ENCODE data around the gene UBTF.

DNA sequence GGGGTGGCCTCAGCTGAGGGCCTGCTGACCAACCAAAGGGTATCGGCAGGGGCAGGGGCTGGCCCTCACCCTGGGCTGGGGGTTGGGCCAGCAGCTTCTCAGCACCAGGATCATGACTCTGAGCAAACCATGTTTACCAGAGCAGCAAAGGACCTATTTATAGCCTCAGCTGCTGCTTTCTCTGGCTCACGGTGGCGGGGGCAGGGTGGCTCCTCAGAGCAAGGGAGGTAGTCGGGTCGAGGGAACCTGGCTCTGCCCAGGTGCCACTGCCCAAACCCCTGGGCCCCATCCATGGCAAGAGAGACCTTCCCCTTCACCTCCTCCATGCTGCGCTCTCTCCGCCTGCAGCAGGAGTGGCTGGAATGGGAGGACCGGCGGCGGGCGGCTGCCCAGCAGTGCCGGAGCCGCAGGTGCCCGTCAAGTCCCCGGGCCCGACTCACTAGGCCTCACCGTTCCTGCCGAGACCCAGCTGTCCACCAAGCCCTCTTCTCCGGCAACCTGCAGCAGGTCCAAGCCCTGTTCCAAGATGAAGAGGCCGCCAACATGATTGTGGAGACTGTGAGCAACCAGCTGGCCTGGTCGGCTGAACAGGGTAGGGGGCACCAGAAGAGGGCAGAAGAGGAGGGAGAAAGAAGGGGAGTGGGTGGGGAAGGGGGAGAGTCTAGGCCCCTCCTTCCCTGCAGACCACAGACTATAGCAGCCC, 48.8 kb downstream of the UBTF start, which contains the start of gene ASB16:
- TF ChIP-seq EZH2phosphoT487 (IDR thresholded peaks at IDR 0.05): no peak
- TF ChIP-seq, protein P1, sequence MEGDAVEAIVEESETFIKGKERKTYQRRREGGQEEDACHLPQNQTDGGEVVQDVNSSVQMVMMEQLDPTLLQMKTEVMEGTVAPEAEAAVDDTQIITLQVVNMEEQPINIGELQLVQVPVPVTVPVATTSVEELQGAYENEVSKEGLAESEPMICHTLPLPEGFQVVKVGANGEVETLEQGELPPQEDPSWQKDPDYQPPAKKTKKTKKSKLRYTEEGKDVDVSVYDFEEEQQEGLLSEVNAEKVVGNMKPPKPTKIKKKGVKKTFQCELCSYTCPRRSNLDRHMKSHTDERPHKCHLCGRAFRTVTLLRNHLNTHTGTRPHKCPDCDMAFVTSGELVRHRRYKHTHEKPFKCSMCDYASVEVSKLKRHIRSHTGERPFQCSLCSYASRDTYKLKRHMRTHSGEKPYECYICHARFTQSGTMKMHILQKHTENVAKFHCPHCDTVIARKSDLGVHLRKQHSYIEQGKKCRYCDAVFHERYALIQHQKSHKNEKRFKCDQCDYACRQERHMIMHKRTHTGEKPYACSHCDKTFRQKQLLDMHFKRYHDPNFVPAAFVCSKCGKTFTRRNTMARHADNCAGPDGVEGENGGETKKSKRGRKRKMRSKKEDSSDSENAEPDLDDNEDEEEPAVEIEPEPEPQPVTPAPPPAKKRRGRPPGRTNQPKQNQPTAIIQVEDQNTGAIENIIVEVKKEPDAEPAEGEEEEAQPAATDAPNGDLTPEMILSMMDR (IDR thresholded peaks at IDR 0.05): peak; percentile 19

All from neural progenitor cell (in vitro differentiated cells).